Activated naive CD4-positive, alpha-beta T cell treated with Interleukin-2 at 50 U/mL for 16 hours (primary cell): ENCODE results near the gene FAF1.
"Not testable (repeated sequence)": the region's sequence is repeated elsewhere in the genome, so short reads cannot be mapped to it uniquely, and the experiment has no call there.

ENCODE experiments used
- DNase-seq: peaks from one replicate; pipeline ENCODE4 v3.0.0-alpha.2; 2020

FAF1 gene

GRCh38 chr1:50833216-50833615 is 126.9 kb downstream of the FAF1 start:
- DNase-seq, result no peak

GRCh38 chr1:50832167-50832566 is 127.9 kb downstream of the FAF1 start:
- no peak for DNase-seq

- no peak for DNase-seq
These were observed 128.6 kb downstream of the FAF1 start for GRCh38 chr1:50831300-50832061.

- no peak for DNase-seq
These were observed 129.4 kb downstream of the FAF1 start for GRCh38 chr1:50830621-50831020.

GRCh38 chr1:50829014-50829958 is 130.8 kb downstream of the FAF1 start:
- no peak for DNase-seq

- DNase-seq, result no peak
These were observed 132.5 kb downstream of the FAF1 start for GRCh38 chr1:50827546-50827945.

GRCh38 chr1:50826792-50827191 is 133.3 kb downstream of the FAF1 start:
- DNase-seq, result not testable (repeated sequence)

- DNase-seq, result no peak
These were observed 137.9 kb downstream of the FAF1 start for GRCh38 chr1:50822035-50822776.

- DNase-seq, result no peak
These were observed 139.5 kb downstream of the FAF1 start for GRCh38 chr1:50820545-50820944.

GRCh38 chr1:50812346-50812745 is 147.7 kb downstream of the FAF1 start:
- DNase-seq, result no peak

GRCh38 chr1:50808296-50808695 is 151.8 kb downstream of the FAF1 start:
- DNase-seq, result no peak

GRCh38 chr1:50796272-50796671 is 163.8 kb downstream of the FAF1 start:
- no peak for DNase-seq

GRCh38 chr1:50793521-50793920 is 166.5 kb downstream of the FAF1 start:
- DNase-seq, result no peak

- DNase-seq, result no peak
These were observed 172.8 kb downstream of the FAF1 start for GRCh38 chr1:50787266-50787665.

- no peak for DNase-seq
These were observed 176.8 kb downstream of the FAF1 start for GRCh38 chr1:50783286-50783685.

GRCh38 chr1:50780797-50781196 is 179.3 kb downstream of the FAF1 start:
- no peak for DNase-seq

GRCh38 chr1:50779801-50780200 is 180.3 kb downstream of the FAF1 start:
- no peak for DNase-seq

- DNase-seq, result no peak
These were observed 184.3 kb downstream of the FAF1 start for GRCh38 chr1:50775740-50776139.

- DNase-seq, result no peak
These were observed 185.2 kb downstream of the FAF1 start for GRCh38 chr1:50774759-50775351.

- DNase-seq, result no peak
These were observed 193.4 kb downstream of the FAF1 start for GRCh38 chr1:50766688-50767087.

GRCh38 chr1:50756543-50756942 is 203.5 kb downstream of the FAF1 start:
- DNase-seq, result not testable (repeated sequence)

GRCh38 chr1:50754764-50755163 is 205.3 kb downstream of the FAF1 start:
- DNase-seq, result not testable (repeated sequence)
